RPMI7951 (cell line): ENCODE data around the gene SPP1. TPM values are rescaled to one million over a fixed set of nuclear protein-coding genes. Genes with fewer than 3 reads are reported as not detected.
A peak's percentile ranks its signal among the peaks of the same experiment; 100 is the strongest.
"Not testable (repeated sequence)": the region's sequence is repeated elsewhere in the genome, so short reads cannot be mapped to it uniquely, and the experiment has no call there.

ENCODE experiments used
- DNase-seq: peaks from one replicate; pipeline ENCODE4 v3.0.0-alpha.2; 2012; ENCODE audit warnings: low read depth
- total RNA-seq: library from RNA; depleted of rRNA; stranded (reverse); fragments of >200 nt; shearing (Covaris generic); gene quantifications from 2 replicates; pipeline ENCODE4 v1.2.3, GENCODE V29; 2014; rRNA removed

Gene SPP1
- 2.6 and 3.1 TPM in 2 replicates for total RNA-seq

DNA sequence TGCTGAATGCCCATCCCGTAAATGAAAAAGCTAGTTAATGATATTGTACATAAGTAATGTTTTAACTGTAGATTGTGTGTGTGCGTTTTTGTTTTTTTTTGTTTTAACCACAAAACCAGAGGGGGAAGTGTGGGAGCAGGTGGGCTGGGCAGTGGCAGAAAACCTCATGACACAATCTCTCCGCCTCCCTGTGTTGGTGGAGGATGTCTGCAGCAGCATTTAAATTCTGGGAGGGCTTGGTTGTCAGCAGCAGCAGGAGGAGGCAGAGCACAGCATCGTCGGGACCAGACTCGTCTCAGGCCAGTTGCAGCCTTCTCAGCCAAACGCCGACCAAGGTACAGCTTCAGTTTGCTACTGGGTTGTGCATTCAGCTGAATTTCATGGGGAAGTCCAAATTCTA lies at the start of gene SPP1:
TSS of gene SPP1 (plus strand) at position 249 of the 400 bp plus-strand sequence. CDS start 1,182 bp downstream, outside the sequence.
- DNase-seq: peak; percentile 47

DNA sequence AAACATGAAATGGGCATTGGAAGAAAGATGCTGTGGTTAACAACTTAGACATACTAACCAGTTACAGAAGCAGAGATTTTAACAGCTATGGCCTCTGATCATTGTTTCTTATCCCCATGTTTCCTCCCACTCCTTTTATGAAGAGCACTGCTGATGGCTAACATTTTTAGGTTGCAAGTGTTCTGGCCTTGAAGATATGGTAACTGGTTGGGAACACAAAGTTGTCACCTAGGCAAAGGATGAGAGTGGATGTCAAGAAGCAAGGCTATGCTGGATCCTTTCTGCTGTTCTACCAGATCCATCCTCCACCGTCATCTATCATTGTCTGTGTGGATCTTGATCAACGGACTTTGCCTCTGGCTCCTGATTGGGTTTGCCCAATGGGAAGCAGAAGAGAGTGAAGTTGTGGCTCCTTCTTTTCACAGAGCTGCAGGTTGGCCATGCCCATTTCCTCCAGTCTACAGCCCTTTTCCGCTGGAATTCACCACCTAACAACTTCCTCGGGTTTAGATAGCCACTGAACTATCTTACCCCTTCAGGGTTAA lies 48.9 kb upstream of the SPP1 start:
- DNase-seq: no peak

DNA sequence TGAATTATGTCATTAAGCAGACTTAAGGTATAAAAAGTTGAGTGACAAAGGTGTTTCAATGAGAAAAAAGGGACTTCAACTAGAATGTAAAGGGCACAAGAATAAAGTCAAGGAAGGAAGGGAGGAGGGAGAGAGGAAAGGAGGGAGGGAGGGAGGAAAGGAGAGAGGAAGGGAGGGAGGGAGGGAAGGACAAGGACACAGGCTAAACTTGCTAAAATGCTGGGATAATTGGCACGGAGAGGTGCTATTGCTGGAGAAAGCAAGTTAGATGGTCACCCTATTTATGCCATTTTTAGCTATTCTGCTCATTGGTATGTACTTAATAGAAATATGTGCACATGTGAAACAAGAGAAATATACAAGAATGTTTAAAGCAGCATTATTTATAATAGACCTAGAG lies 44.9 kb upstream of the SPP1 start:
- no peak for DNase-seq

DNA sequence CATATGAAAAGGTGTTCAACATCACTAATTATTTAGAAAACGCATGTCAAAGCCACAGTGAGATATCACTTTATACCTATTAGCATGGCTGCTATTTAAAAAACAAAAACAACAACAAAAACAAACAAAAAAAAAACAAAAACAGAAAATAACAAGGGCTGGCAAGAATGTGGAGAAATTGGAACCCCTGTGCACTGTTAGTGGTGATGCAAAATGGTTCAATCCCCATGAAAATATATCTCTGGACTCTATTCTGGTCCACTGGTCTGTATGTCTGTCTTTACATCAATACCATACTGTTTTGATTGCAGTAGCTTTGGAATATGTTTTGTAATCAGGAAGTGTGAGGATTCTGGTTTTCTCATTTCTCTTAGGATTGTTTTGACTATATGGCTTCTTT lies 43.6 kb upstream of the SPP1 start:
- DNase-seq: no peak

DNA sequence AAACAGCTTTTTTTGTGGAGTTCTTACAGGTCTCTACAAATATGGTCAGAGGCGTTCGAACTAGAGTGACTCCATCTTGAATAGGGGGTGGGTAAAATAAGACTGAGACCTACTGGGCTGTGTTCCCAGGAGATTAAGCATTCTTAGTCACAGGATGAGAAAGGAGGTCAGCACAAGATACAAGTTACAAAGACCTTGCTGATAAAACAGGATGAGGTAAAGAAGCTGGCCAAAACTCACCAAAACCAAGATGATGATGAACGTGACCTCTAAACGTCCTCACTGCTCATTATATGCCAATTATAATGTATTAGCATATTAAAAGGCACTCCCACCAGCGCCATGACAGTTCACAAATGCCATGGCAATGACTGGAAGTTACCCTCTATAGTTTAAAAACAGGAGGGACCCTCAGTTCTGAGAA lies 42.8 kb upstream of the SPP1 start:
- DNase-seq: peak; percentile 39

DNA sequence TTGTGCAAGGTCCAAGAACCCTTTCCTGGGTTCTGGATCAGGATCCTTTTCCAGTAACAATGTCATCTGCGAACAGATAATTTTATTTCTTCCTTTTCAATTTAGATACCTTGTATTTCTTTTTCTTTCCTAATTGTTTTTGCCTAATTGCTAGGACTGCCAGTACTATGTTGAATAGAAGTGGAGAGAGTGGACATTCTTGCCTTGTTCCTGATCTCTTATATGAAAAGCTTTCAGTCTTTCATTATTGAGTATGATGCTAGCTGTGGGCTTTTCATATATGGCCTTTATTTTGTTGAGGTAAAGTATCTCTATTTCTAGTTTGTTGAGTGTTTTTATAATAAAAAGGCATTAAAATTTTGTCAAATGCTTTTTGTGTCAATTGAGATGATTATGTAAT lies 42.2 kb upstream of the SPP1 start:
- no peak for DNase-seq

DNA sequence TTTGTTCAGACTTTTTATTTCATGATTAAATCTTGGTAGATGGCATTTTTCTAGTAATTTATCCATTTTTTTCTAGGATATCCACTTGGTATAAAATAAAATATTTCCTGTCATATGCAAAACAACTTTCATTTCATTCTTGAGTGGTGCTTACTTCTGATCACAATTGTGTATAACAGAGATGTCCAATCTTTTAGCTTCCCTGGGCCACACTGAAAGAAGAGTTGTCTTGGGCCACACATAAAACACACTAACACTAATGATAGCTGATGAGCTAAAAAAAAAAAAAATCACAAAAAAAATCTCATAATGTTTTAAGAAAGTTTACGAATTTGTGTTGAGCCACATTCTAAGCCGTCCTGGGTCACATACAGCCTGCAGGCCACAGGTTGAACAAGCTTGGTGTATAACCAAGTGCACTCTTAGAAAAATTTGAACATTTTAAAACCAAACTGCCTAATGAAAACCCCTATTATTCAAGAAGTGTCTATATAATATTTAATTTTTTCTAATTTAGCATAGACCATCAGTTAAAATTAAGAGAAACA lies 41.3 kb upstream of the SPP1 start:
- DNase-seq: no peak

DNA sequence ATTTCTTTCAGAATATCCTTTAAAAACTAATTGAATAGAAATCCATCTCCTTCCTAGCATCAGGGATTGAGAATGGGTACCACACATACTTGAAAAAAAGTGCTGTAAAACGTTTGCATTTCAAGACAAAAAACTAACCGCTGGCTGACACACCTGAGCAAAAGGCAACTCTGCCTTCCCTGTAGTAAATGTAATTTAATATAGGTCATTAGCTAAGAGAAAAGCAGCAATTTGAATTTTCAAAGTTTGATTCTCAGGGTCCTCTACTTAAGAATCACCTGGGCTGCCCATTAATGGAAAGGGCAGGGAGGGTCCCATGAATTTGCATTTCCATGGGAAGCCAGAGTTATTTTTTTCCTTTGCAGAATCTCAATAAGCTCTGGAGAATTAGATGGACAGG lies 40.5 kb upstream of the SPP1 start:
- DNase-seq: no peak

DNA sequence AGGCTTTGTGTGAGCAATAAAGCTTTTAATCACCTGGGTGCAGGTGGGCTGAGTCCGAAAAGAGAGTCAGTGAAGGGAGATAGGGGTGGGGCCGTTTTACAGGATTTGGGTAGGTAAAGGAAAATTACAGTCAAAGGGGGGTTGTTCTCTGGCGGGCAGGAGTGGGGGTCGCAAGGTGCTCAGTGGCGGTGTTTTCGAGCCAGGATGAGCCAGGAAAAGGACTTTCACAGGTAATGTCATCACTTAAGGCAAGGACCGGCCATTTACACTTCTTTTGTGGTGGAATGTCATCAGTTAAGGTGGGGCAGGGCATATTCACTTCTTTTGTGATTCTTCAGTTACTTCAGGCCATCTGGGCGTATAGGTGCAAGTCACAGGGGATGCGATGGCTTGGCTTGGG lies 39.6 kb upstream of the SPP1 start:
- not testable (repeated sequence) for DNase-seq

DNA sequence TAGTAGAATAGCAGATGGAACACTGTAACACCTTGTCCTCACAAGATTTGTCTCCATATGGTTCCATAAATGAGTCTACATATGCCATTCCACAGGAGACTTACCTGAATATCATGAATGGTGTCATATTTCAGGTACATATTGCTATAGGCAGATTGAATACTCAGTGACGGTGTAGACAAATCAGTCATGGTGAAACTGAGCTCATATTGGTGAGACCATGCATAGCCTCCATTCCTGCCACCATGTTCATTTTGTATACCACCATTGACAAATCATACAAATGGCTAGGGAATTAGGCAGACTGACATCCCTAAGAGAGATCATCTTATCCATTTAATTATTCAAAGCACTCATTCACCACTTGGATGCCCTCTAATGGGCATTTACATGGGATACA lies 38.0 kb upstream of the SPP1 start:
- DNase-seq: no peak

DNA sequence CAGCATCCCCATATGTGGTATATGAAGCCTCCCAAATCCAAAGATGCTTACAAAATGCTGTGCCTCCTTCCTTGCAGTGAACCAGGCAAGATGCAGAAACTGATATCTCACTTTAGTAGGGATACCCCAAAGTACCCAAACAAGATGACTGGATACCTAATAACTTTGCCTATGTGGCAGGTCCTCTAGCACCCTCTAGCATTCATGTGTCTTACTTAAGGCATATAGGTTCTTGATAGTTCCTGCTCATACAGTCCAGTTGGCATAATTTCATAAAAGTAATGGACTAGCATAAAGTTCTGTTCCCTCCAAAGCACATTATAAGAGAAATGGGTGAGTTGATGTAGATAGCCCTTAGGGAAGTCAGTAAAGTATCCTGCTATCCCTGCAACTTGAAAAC lies 36.8 kb upstream of the SPP1 start:
- DNase-seq: no peak

DNA sequence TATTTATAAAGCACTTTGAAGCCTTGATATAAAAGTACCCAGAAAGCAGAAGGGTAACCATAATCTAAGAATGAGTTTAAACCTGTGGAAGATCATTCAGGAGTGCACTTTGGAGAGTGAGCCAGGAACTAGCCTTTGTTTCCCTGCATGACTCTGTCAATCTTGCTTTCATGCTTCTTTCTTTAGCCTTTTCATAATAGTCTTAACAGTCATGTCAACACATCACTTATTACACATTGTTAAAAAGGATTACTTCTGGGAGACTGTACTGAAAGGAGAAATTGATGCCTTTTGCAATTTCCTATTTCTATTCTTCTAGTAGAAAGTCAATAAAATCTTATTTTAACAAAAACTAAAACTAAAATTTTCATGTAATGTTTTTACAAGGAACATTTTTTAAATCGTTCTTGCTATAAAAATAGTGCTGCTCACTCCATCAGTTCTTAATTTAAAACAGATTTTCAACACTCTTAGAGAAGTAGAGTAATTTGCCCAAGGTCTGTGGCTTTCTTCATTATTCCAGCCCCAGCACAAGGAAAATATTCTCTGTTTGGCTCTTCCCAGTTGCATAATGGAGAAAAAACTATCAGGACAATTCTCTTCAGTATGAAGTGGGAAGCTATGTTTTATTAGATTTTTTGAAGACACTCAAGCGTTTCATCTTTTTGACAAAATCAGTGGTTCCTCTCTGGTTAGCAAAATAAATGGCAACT lies 35.4 kb upstream of the SPP1 start:
- DNase-seq: no peak

DNA sequence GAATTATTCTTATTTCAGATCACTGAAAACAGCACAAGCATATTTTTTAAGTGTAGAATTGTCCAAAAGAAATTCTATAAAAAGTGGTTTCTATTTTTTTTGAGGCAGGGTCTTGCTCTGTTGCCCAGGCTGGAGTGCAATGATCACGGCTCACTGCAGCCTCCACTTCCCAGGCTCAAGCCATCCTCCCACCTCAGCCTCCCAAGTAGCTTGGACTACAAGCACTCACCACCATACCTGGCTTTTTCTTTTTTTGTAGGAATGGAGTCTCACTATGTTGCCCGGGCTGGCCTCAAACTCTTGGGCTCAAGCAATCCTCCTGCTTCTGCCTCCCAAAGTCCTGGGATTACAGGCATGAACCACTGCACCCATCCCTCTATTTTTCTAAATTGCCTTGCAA lies 34.7 kb upstream of the SPP1 start:
- DNase-seq: not testable (repeated sequence)

DNA sequence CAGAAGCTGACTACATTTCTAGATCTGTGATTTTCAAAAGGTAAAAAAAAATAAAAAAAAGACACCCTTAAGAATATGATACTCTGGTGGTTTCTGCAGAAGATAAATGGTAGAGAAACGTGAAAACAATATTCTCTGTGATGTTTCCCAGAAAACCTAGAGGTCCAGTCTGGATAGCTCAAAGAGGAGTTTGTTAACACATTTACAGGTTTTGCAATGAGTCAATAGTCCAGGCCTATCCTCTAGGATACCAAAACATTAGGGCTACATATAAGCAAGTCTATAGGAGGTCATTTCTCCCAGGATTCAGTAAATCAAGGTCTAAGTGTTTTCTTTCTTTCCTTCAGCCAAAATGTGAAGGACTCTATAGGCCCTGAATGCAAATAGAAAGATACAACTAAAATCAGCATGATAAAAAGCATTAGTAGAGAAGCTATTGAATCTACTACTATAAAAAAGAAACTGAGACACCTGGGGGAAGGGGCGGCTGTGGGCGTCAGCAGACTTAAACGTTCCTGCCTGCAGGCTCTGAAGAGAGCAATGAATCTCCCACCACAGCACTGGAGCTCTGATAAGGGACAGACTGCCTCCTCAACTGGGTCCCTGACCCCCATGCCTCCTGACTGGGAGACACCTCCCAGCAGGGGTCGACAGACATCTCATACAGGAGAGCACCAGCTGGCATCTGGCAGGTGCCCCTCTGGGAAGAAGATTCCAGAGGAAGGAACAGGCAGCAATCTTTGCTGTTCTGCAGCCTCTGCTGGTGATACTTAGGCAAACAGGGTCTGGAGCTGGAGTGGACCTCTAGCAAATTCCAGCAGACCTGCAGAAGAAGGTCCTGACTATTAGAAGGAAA lies 33.7 kb upstream of the SPP1 start:
- DNase-seq: no peak

DNA sequence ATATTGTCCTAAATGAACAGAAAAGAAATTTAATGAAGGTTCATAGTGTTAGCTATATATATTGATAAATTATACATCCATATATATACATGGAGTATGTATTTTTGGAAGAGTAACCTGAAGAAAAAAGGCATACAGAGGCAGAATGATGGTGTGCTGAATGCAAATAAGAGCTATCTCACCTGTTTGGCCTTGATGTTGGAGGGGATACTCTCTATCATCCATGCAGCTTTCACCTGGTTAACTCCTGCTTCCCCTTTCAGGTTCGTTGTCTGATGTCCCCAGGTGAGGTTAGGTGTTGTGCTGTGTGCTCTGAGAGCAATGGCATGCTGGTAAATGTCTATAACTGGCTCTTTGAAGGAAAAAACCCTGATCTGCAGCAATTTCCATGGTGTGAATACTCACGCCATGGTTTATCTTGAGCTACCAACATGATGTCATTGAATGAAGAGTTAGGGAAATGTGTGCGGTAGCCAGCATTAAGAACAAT lies 31.8 kb upstream of the SPP1 start:
- no peak for DNase-seq

DNA sequence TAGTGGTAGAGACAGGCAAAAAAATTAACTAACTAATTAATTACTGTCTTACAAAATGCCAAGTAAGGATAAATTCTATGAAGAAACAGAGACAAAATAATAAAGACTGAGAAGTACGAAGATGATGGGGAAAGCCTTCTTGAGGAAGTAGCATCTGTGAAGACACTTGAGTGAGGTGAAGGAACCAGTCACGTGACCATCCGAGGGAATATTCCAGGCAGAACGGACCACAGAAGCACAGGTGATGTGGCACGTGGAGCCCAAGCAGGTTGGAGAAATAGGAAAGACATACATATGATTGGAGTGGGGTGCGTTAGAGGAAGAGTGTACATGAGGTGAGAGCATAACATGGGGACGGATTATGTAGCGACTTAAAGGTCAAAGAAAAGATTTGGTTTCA lies 30.5 kb upstream of the SPP1 start:
- DNase-seq: no peak

DNA sequence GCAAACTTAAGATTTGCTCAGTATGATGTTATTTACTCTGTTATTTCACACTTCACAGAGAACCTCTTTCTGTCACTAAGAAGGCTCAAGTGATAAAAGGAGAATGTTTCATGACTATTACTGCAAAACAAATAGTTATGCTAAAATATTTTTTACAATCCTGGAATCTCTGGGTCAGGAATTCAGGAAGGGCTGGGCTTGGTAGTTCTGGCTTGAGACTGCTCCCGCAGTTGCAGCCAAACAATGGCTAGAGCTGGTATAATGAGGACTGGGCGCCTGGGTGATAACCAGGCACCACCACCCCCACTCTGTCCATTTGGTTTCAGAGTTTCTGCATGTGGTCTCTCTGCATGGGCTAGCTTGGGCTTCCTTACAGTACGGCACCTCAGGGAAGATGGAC lies 28.7 kb upstream of the SPP1 start:
- no peak for DNase-seq

DNA sequence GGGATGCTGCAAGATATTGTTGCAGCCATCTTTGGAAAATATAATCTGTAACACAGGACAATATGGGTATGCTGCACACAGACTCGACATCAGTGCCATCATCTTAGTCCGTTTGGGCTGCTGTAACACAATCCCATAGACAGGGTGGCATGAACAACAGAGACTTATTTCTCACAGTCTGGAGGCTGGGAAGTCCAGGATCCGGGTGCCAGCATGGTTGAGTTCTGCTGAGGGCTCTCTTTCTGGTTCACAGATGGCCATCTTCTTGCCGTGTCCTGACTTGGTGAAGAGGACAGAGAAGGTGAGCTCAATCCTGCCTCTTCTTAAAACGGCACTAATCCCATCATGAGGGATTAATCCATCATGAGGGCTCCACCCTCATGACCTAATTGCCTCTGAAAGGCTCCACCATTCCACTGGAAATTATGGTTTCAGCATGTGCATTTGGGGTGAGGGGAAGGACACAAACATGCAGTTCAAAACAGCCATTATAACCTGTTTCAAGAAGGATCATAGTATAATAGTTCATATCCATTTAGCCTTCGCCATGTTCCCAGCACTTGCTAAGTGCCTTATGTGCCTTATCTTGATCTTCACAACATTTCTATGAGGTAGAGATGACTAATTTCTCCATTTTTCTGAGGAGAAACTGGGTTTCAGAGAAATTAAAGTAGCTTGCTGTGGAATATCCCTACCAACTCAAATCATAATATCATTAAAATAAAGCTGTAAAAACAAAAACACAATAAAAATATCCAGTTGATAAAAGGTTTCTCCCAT lies 27.9 kb upstream of the SPP1 start:
- DNase-seq: no peak

DNA sequence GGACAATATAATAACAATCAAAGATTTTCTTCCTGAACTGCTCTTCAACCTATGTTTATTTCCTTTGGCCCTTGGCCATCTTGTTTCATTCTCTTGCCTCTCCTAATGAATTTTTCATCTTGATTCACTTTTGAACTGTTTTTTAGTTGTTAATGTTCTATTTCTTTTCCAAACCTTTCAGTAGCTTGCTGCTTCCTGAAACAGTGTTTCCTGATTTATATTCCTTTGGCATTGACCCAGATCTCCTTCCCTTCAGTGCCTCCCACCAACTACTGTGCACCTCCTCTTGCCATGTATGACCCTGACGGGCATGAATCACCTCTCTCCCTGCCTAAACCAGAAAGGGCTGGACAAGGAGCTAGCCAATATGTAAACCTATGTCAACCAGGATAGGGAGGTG lies 25.6 kb upstream of the SPP1 start:
- DNase-seq: peak; percentile 56

DNA sequence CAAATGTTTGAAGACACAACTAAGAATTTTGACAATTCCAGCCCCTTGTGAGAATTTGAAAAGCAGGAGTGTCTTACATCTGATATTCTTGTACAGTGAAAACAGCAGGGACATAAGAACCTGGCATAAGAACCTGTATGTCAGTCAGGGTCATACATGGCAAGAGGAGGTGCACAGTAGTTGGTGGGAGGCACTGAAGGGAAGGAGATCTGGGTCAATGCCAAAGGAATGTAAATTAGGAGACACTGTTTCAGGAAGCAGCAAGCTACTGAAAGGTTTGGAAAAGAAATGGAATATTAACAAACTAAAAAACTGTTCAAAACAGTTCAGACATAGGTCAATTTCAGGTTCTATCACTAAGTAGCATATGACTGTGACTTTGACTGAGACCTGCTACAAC lies 25.0 kb upstream of the SPP1 start:
- DNase-seq: no peak

DNA sequence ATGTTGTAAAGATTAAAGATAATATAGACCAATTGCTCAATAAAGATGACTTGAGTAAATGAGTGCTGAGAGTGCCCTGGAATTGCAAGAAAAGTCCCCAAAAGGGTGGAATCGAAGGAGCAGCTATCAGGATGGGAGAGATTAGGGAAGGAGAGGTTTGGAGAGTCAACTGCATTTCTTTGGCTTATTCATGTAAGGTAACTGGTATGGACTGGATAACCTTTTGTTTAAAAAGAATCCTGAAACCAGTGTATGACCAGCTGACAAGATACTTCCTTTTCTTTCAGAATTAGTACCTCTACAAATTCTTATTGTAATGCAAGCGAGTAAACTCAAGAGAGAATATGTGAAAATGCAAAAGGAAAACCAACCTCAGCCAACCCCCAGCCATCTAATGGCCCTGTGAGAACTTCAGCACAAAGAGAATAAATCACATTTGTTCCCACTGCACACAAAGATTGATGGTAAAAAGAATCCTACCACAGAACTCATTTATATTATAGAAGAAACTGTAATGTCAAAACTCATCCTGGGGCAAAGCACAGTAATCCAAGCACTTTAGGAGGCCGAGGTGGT lies 24.5 kb upstream of the SPP1 start:
- no peak for DNase-seq
